Testis (tissue), 2 donors: ENCODE data around the gene SASH3.

ENCODE experiments used
- CTCF ChIP-seq, 3 experiments: fragments of 450-650 bp in 2 of 3; fragments of 200-600 bp in 1 of 3; sonication (generic) in 1 of 3; IDR thresholded peaks; one replicate each; pipeline ENCODE4 v1.5.1; 2016 to 2019; ENCODE audit warnings: antibody characterized with exemption in 3 of 3, mild to moderate bottlenecking in 2 of 3, moderate library complexity in 1 of 3
- POLR2A ChIP-seq: fragments of 450-650 bp; IDR thresholded peaks from one replicate; pipeline ENCODE4 v1.6.1; 2017; ENCODE audit warnings: antibody characterized with exemption, mild to moderate bottlenecking, moderate library complexity

DNA sequence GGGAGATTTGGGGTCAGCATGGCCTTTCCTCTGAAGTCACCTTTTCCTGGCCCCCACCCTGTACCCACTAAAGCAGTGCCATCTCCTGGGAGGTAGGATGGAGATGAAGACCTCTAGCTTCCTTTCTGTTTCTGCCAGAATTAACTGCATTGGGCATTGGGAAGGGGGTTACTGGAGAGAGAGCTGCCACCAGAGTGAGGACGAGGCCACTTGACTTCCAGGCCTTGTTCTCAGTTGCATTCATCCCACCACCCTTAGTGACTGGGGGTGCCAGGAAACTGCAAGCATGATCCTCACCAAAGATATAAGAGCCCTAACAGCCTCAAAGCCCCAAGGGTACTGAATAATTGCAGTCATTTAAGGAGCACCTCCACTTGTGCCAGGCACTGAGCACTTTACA is 15.8 kb downstream of the SASH3 start:
- no peak for TF ChIP-seq POLR2A
- TF ChIP-seq CTCF (IDR thresholded peaks at IDR 0.05) = no peak
